ENCODE measurements around the gene RBBP8NL. TPM values are rescaled to one million over a fixed set of nuclear protein-coding genes. Genes with fewer than 3 reads are reported as not detected.

Gene RBBP8NL
- total and polyA plus RNA-seq, 4 donors = 0.21 to 1.3 (median 1.1) TPM

- TF ChIP-seq CTCF (IDR thresholded peaks at IDR 0.05; ENCODE audit: control extremely low read depth, extremely low read depth) = no peak
- peak overlapping the region; percentile 41 for H3K4me3 ChIP-seq
- ATAC-seq (ENCODE audit: insufficient read depth, low FRiP score) (no peak), DNase-seq (no peak)
- H3K9me3 ChIP-seq (ENCODE audit: control insufficient read depth in 4 of 4, insufficient read depth in 3 of 4, low read length in 3 of 4) = no peaks in the 10 kb centered on the region
- H3K36me3 ChIP-seq (ENCODE audit: control insufficient read depth in 4 of 4, insufficient read depth in 4 of 4, low read length in 4 of 4) = peaks cover 0 to 19% (median 4%) of the 10 kb centered on the region in 4 donors
- peaks cover 0 to 40% (median 9%) of the 10 kb centered on the region in 5 donors for H3K4me1 ChIP-seq (ENCODE audit: control insufficient read depth in 5 of 5, insufficient read depth in 5 of 5, low read length in 5 of 5)
- H3K27ac ChIP-seq (ENCODE audit: low read depth in 1 of 2, low read length in 1 of 2) = no peak overlapping the region
- no peak overlapping the region for H3K9ac ChIP-seq (ENCODE audit: insufficient read depth in 1 of 2, low read length in 2 of 2)
- 3 to 5% methylated on average over 69 to 93 of the region's 93 CpGs for WGBS, 2 donors
- H3K27me3 ChIP-seq (ENCODE audit: control insufficient read depth in 3 of 3, insufficient read depth in 3 of 3, low read length in 2 of 3) = peaks cover 0 to 22% (median 12%) of the 10 kb centered on the region in 3 donors
These were observed 47.9 kb upstream of the RBBP8NL start for GRCh38 chr20:62475027-62475771.

DNA sequence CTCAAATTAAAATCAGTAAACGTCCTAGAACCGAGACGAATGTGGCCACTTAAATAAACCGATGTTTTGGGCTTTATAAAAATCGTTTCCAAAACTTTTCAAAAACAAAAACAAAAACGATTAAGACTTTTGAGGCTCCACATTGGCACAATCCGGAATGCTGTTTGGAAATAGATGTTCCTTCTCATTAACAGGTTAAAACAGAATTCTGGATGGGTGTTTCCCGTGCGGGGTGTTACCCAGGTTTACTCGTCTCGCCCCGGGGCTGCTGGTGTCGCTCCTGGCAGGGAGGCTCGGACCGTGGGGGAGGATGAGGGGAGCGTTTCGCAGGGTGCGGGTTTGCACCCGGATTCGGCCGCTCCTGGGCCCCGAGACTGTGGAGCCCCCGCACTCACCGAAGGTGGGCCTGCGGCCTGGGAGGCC, 47.3 kb upstream of the RBBP8NL start:
- Histone ChIP-seq H3K9me3 (ENCODE audit: control insufficient read depth in 4 of 4, insufficient read depth in 3 of 4, low read length in 3 of 4) (no peaks in the 10 kb centered on the region), H3K27me3 (ENCODE audit: control insufficient read depth in 3 of 3, insufficient read depth in 3 of 3, low read length in 2 of 3) (peaks cover under 1 to 24% (median 12%) of the 10 kb centered on the region in 3 donors), H3K27ac (ENCODE audit: low read depth in 1 of 2, low read length in 1 of 2) (no peak overlapping the region), H3K4me1 (ENCODE audit: control insufficient read depth in 5 of 5, insufficient read depth in 5 of 5, low read length in 5 of 5) (peaks cover 0 to 45% (median 11%) of the 10 kb centered on the region in 5 donors), H3K9ac (ENCODE audit: insufficient read depth in 1 of 2, low read length in 2 of 2) (peak overlapping the region in 1 of 2 donors; percentile 32), H3K36me3 (ENCODE audit: control insufficient read depth in 4 of 4, insufficient read depth in 4 of 4, low read length in 4 of 4) (peaks cover 0 to 19% (median 6%) of the 10 kb centered on the region in 4 donors), H3K4me3 (no peak overlapping the region)
- DNase-seq (no peak), ATAC-seq (ENCODE audit: insufficient read depth, low FRiP score) (no peak)
- TF ChIP-seq CTCF (IDR thresholded peaks at IDR 0.05; ENCODE audit: control extremely low read depth, extremely low read depth) = no peak
- WGBS, 2 donors = 6 to 11% methylated on average over 25 of the region's 25 CpGs

GRCh38 chr20:62473717-62474603, 46.6 kb upstream of the RBBP8NL start:
- DNase-seq (peak; percentile 92 to 94 (median 92)), ATAC-seq (ENCODE audit: insufficient read depth, low FRiP score) (no peak)
- no peak for TF ChIP-seq CTCF (IDR thresholded peaks at IDR 0.05; ENCODE audit: control extremely low read depth, extremely low read depth)
- Histone ChIP-seq H3K4me1 (ENCODE audit: control insufficient read depth in 5 of 5, insufficient read depth in 5 of 5, low read length in 5 of 5) (peaks cover 0 to 47% (median 13%) of the 10 kb centered on the region in 5 donors), H3K4me3 (no peak overlapping the region), H3K9ac (ENCODE audit: insufficient read depth in 1 of 2, low read length in 2 of 2) (peak overlapping the region in 1 of 2 donors; percentile 32), H3K36me3 (ENCODE audit: control insufficient read depth in 4 of 4, insufficient read depth in 4 of 4, low read length in 4 of 4) (peaks cover 0 to 26% (median 8%) of the 10 kb centered on the region in 4 donors), H3K27ac (ENCODE audit: low read depth in 1 of 2, low read length in 1 of 2) (no peak overlapping the region), H3K9me3 (ENCODE audit: control insufficient read depth in 4 of 4, insufficient read depth in 3 of 4, low read length in 3 of 4) (no peaks in the 10 kb centered on the region), H3K27me3 (ENCODE audit: control insufficient read depth in 3 of 3, insufficient read depth in 3 of 3, low read length in 2 of 3) (peaks cover 2 to 23% (median 15%) of the 10 kb centered on the region in 3 donors)
- 17% methylated on average over 35 to 52 of the region's 52 CpGs for WGBS, 2 donors

Measured in lung (tissue), 12 donors.